NCI-H226 (cell line): ENCODE results near the gene ISL1.

Experiments used
- DNase-seq: peaks from one replicate; pipeline ENCODE4 v3.0.0-alpha.2; 2015

Gene ISL1

GRCh38 chr5:51387884-51388275, 4.6 kb downstream of the ISL1 start:
- DNase-seq = no peak

DNA sequence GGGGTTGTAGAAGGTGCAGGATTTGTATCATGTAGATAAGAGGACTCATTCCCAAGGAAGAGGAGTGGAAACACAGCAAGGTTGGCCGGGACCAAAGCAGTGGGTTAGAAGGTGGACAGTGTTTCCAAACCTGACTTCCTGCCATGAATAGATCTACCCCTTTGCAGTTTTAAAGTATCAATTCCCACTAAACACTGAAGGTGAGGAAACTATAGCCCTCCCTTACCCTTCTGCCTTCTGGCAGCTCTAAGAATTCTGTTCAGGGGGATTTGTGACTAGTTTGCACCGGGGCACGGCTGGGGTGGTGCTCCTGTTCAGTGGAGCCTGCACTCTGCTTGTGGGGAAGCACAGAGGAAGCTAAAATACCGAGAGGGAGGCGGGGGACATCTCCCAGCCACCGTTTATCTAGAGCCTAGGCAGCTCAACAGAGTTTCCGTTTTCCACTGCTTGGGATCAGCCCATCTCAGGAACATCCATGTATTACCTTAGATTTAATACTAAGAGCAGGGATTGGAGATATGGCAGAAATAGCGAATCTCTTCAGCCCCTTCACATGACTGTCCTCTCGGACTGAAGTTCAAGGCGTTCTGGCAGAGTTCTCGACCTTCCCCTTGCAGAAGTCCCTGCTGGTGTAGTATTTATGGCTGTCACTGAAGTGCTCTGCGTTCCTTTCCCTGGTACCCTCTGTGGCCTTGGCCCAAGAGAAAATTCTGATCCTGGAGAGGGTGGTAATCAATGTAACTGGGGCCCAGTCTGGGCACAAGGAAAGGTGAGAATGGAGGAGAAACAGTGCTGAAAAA, 5.4 kb downstream of the ISL1 start:
- no peak for DNase-seq

- DNase-seq = no peak
Observed at GRCh38 chr5:51389288-51389576, 6.0 kb downstream of the ISL1 start.

- no peak for DNase-seq
Observed at GRCh38 chr5:51389577-51390463, 6.6 kb downstream of the ISL1 start.

- DNase-seq = no peak
Observed at GRCh38 chr5:51391175-51391574, 7.9 kb downstream of the ISL1 start.

DNA sequence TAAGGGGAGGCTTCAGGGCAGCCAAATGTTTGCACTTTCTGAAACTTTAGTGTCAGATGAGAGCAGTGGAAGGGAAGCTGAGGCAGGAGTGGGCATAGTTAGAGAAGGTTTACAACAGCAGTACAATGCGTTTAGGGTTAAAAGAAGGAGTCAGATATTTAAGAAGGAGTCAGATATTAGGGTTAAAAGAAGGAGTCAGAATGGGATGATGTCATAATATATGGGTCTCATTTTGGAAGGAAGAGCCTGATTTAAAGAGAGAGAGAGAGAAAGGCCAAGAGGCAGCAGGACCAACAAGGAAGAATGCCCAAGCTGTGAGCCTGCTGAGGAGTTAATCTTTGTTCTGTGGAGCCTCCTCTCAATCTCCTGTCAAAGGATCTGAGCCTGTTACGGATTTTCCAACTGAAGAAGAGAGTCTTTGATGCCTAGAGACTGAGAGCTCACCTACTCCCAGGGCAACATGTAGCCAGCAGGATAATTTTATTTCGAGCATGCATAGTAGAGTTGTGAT, 9.5 kb downstream of the ISL1 start:
- no peak for DNase-seq

DNA sequence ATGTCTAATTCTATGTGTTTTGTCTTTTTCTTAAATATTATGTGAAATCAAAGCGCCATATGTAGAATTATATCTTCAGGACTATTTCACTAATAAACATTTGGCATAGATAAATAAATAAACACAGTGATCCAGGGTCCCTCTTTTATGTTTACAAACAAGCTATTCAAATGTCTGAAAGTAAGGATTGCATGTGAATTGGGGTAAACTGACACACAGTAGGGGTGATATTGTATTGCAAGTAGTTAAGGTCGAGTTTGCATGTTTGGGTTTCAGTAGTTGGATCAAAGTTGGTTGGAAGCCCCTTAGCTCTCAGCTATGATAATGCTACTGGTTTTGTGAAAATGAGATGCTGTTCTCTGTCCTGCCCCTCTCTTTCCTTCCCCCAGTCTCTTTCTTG, 11.4 kb downstream of the ISL1 start:
- DNase-seq = no peak

- DNase-seq = no peak
Observed at GRCh38 chr5:51395245-51395644, 12.0 kb downstream of the ISL1 start.

DNA sequence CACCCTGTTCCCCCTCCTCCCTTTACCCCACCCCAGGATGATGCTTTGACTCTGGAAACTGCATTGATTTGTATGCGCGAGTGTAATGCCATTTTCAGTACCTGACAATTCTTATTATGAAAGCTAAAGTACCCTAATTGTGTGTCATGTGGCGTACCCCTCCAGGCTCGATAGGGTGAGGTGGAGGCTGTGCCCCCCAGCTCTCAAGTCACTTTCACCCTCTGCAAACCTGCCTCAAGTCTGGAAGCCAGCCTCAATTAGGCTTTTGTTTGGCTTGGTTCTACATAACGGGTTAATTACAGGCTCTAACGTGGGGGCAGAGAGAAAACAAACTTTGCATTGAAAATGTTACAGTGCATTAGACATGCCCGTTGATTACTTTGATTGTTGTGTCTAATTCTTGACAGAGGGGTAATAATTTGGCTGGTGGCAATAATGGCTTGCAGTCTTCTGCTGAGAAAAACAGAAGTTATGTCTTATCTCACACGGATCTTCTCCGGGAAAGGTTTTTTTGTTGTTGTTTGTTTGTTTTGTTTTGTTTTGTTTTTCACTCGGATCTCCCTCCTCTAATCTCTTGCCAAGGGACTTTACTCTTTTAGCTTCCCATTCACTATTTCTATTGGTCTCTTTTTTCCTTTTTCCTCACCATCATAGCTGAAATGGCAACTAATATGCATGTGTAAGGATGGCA, 12.6 kb downstream of the ISL1 start:
- DNase-seq = no peak

GRCh38 chr5:51396797-51397196, 13.5 kb downstream of the ISL1 start:
- peak; percentile 60 for DNase-seq

- no peak for DNase-seq
Observed at GRCh38 chr5:51397996-51398395, 14.7 kb downstream of the ISL1 start.

GRCh38 chr5:51398875-51399642, 15.8 kb downstream of the ISL1 start:
- DNase-seq = no peak

- DNase-seq = no peak
Observed at GRCh38 chr5:51399643-51400006, 16.4 kb downstream of the ISL1 start.

GRCh38 chr5:51404255-51404654, 21.0 kb downstream of the ISL1 start:
- DNase-seq = no peak

DNA sequence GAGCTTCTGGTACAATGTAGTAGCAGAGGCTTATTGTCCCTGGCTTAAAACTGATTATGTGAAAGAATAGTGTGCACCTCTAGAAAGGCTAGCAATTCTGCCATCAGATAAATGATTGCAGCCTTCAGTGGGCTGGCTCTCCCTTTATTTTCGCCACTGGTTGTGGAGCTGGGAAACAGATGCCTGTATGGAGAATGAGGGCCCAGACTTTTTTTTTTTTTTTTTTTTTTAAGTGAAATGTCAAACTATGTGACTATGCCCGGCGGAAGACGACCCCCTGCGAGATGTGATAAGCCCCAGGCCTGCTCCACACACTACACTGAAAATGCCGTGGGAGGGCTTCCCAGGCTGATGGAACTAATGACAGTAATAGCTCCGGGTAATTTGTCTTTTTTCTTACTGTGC, 28.7 kb downstream of the ISL1 start:
- no peak for DNase-seq

DNA sequence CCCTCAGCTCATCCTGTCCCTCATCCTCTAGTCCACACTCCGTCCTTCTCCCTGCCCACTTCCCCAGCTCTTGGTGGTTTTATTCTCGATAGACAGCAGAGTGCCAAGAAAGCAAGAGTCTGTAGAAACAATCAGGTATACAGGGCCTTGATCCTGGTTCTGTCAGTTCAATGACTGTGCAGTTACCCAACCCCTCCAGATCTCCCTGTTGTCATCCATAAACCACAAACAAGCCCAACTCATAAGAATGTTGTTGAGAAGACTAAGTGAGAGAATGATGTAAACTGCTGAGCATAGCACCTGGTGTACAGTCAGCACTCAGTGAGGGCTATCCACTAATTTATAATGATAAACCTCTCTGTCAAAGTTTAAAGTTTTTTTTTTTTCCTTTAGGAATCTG, 31.3 kb downstream of the ISL1 start:
- no peak for DNase-seq

- no peak for DNase-seq
Observed at GRCh38 chr5:51416149-51416548, 32.9 kb downstream of the ISL1 start.

- peak; percentile 42 for DNase-seq
Observed at GRCh38 chr5:51433052-51433710, 49.9 kb downstream of the ISL1 start.

GRCh38 chr5:51439232-51439631, 56.0 kb downstream of the ISL1 start:
- no peak for DNase-seq
